GM12878 (cell line): ENCODE results near the gene TLL1. TPM values are rescaled to one million over a fixed set of nuclear protein-coding genes. Genes with fewer than 3 reads are reported as not detected.

Experiments used
- ATAC-seq: fragments of 200-7000 bp; cut with Tn5 transposase; 3 replicates; pipeline ENCODE4 v1.9.1; 2020; ENCODE audit warnings: mild to moderate bottlenecking, moderate library complexity
- BruUV-seq: library from RNA; stranded (reverse); fragments of 400-500 nt; replicated peaks from 2 replicates; lab custom pipeline; 2021; lab: Mats Ljungman, UMichigan
- CTCF ChIA-PET: fragments of 300-600 bp; sonication (Branson Sonifier 250); formaldehyde crosslinking; extraction: SDS; loops from one replicate; lab custom pipeline; 2021; ENCODE audit warnings: inconsistent platforms; lab: Yijun Ruan, JAX
- POLR2A ChIA-PET: fragments of 350-600 bp; formaldehyde crosslinking; extraction: SDS; loops from one replicate; lab custom pipeline; 2021; ENCODE audit warnings: inconsistent platforms; lab: Charles Lee
- RAD21 ChIA-PET: fragments of 300-600 bp; sonication (Branson Sonifier 250); formaldehyde crosslinking; loops from one replicate; lab custom pipeline; 2023; ENCODE audit warnings: antibody characterized with exemption; ENCODE audit not compliant: unreplicated experiment; lab: Charles Lee
- SMC1A ChIA-PET: fragments of 300-600 bp; sonication (Branson Sonifier 250); formaldehyde crosslinking; loops from one replicate; lab custom pipeline; 2023; ENCODE audit not compliant: unreplicated experiment, uncharacterized antibody; lab: Charles Lee
- DNase-seq: peaks from one replicate; pipeline ENCODE4 v3.0.0-alpha.2; 2011; ENCODE audit warnings: low read depth, low spot score
- FAIRE-seq: peaks from 3 replicates; lab custom pipeline; 2011; peaks lifted over from hg19 to GRCh38; lab: Jason Lieb, UNC
- H2AFZ ChIP-seq: 2 replicates; pipeline ENCODE4 v1.6.0; 2011; ENCODE audit warnings: low read depth, low read length, control low read depth; ENCODE audit not compliant: control insufficient read depth
- H3K27ac ChIP-seq: 2 replicates; pipeline ENCODE4 v1.5.1; 2011; ENCODE audit warnings: control low read depth; ENCODE audit not compliant: control insufficient read depth, insufficient read depth
- H3K27me3 ChIP-seq, 2 experiments: replicated peaks in 1 of 2; 2 replicates each; pipeline versions ENCODE4 v1.6.0 to v1.6.1; 2011; ENCODE audit warnings: low read length in 1 of 2; ENCODE audit not compliant: control insufficient read depth in 2 of 2, insufficient read depth in 2 of 2
- H3K36me3 ChIP-seq, 2 experiments: 2 replicates each; pipeline ENCODE4 v1.5.1; 2011; ENCODE audit warnings: low read length in 1 of 2; ENCODE audit not compliant: control insufficient read depth in 2 of 2, insufficient read depth in 2 of 2
- H3K4me1 ChIP-seq: 2 replicates; pipeline ENCODE4 v1.6.1; 2011; ENCODE audit warnings: mild to moderate bottlenecking, low read length, moderate library complexity, mixed read lengths; ENCODE audit not compliant: control insufficient read depth, insufficient read depth
- H3K4me2 ChIP-seq: 2 replicates; pipeline ENCODE4 v1.6.0; 2011; ENCODE audit warnings: control low read depth; ENCODE audit not compliant: control insufficient read depth, insufficient read depth
- H3K4me3 ChIP-seq: fragments of 200-600 bp; sonication (generic); 2 replicates; pipeline ENCODE4 v1.5.1; 2016
- H3K79me2 ChIP-seq: 2 replicates; pipeline ENCODE4 v1.6.0; 2011; ENCODE audit warnings: low read length; ENCODE audit not compliant: control insufficient read depth, insufficient read depth
- H3K9ac ChIP-seq: 2 replicates; pipeline ENCODE4 v1.8.0; 2011; ENCODE audit warnings: low read length, control low read depth, mixed read lengths; ENCODE audit not compliant: control insufficient read depth, insufficient read depth
- H3K9me3 ChIP-seq: replicated peaks from 3 replicates; pipeline ENCODE4 v1.5.1; 2011; ENCODE audit warnings: mild to moderate bottlenecking, low read length; ENCODE audit not compliant: control insufficient read depth, insufficient read depth
- H4K20me1 ChIP-seq: 2 replicates; pipeline ENCODE4 v1.6.0; 2011; ENCODE audit not compliant: control insufficient read depth, insufficient read depth
- BACH1 ChIP-seq: fragments of 450-650 bp; IDR thresholded peaks from 2 replicates; pipeline ENCODE4 v1.6.1; 2017; ENCODE audit warnings: mild to moderate bottlenecking, borderline replicate concordance
- ESRRA ChIP-seq: IDR thresholded peaks from 2 replicates; pipeline ENCODE4 v1.6.1; 2012; ENCODE audit warnings: mild to moderate bottlenecking, low read length, improper control_type of control experiment
- HDAC2 ChIP-seq: fragments of 200-600 bp; sonication (generic); IDR thresholded peaks from 2 replicates; pipeline ENCODE4 v1.6.1; 2017
- JUNB ChIP-seq: IDR thresholded peaks from 2 replicates; pipeline ENCODE4 v1.6.1; 2016; ENCODE audit warnings: antibody characterized with exemption, mild to moderate bottlenecking
- MXI1 ChIP-seq: fragments of 150-350 bp; IDR thresholded peaks from 2 replicates; pipeline ENCODE4 v1.6.1; 2011; ENCODE audit warnings: low read depth, mild to moderate bottlenecking, inconsistent platforms, low read length, improper control_type of control experiment
- NFXL1 ChIP-seq: fragments of 450-650 bp; IDR thresholded peaks from 2 replicates; pipeline ENCODE4 v1.6.1; 2017; ENCODE audit warnings: antibody characterized with exemption, mild to moderate bottlenecking, borderline replicate concordance
- PAX8 ChIP-seq: fragments of 450-650 bp; IDR thresholded peaks from 2 replicates; pipeline ENCODE4 v1.6.1; 2017; ENCODE audit warnings: mild to moderate bottlenecking, moderate library complexity
- RBBP5 ChIP-seq: fragments of 200-600 bp; sonication (generic); conservative IDR thresholded peaks from 2 replicates; pipeline ENCODE4 v1.6.1; 2016
- RUNX3 ChIP-seq: IDR thresholded peaks from 2 replicates; pipeline ENCODE4 v1.6.1; 2012; ENCODE audit warnings: low read length, inconsistent platforms
- WRNIP1 ChIP-seq: IDR thresholded peaks from 2 replicates; pipeline ENCODE4 v1.6.1; 2011; ENCODE audit warnings: low read depth, low read length, improper control_type of control experiment, borderline replicate concordance
- ZNF207 ChIP-seq: fragments of 450-650 bp; IDR thresholded peaks from 2 replicates; pipeline ENCODE4 v1.6.1; 2014; ENCODE audit warnings: antibody characterized with exemption, mild to moderate bottlenecking, borderline replicate concordance
- ZNF24 ChIP-seq: fragments of 450-650 bp; IDR thresholded peaks from 2 replicates; pipeline ENCODE4 v1.6.1; 2017; ENCODE audit warnings: antibody characterized with exemption, mild to moderate bottlenecking
- ZNF384 ChIP-seq: IDR thresholded peaks from 2 replicates; pipeline ENCODE4 v1.6.1; 2012; ENCODE audit warnings: low read depth, mild to moderate bottlenecking, low read length, improper control_type of control experiment, borderline replicate concordance
- in situ Hi-C: fragments of 300-500 bp; cut with MboI; formaldehyde crosslinking; loops from 9 replicates; pipeline ENCODE4 v1.14.3; 2018; ENCODE audit warnings: mixed read lengths
- intact Hi-C: fragments of 100-400 bp; cut with micrococcal nuclease; formaldehyde crosslinking; loops from one replicate; pipeline ENCODE4 v1.14.2; 2022; ENCODE audit not compliant: unreplicated experiment
- polyA plus RNA-seq, 11 experiments: library from polyadenylated mRNA; depleted of rRNA in 4 of 11; unstranded in 6 of 11; stranded (reverse) in 5 of 11; fragments of >200 nt; fragmentation: Nextera tagmentation in 4 of 11; fragmentation: Illumina TruSeq in 1 of 11; extraction: Ambion mirVana in 4 of 11; extraction: Trizol in 1 of 11; gene quantifications; 1 replicate in 1 of 11; 2 replicates in 10 of 11; pipeline versions ENCODE4 v1.2.1 to v1.2.3, GENCODE V29; 2011 to 2016; ENCODE audit warnings: inconsistent platforms in 2 of 11, missing spikeins in 2 of 11, low read depth in 1 of 11
- total RNA-seq, 4 experiments: library from RNA; depleted of rRNA in 3 of 4; stranded (reverse); fragments of >200 nt in 3 of 4; fragmentation: Illumina TruSeq in 1 of 4; extraction: Trizol in 1 of 4; gene quantifications; 2 replicates each; pipeline versions ENCODE4 v1.2.1 to v1.2.3, GENCODE V29; 2013 to 2021

The TLL1 gene
- total and polyA plus RNA-seq, 10 of the 15 experiments (the other 5 are each of a cell fraction or from before 2014, with no cell fraction given): 0.02 to 0.31 (median 0.05) TPM; not detected in 2

DNA sequence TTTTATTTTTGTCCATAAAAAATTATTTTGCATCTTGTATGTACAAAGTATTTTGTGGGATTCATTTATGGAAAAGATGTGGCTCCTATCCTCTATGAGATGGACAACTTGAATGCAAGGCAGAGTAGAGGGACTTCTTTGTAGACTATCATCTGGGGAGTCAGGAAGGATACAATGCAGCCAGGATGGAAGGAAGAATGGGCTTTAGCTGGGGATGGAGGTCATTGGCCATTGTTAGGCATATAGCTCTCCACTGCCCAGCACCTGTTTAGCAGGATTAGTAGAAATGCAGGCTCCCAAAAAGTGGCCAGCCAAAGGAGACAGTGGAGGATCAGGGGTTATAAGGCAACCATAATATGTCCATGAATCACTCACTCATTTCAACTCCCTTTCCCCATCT is 5.1 kb upstream of the TLL1 start:
- Histone ChIP-seq H3K9me3 (no peaks in the 10 kb centered on the region), H3K4me2 (no peak overlapping the region), H3K36me3 (no peaks in the 10 kb centered on the region), H3K27me3 (no peaks in the 10 kb centered on the region; a peak in 2 of 4 replicates), H4K20me1 (no peaks in the 10 kb centered on the region), H3K4me3 (no peak overlapping the region)
- ChIA-PET POLR2A (no interaction called here), CTCF (interaction anchor here (1.3 kb wide), 1 partner anchor 374 kb away, joined by 4 read pairs; no protein-coding TSS in a partner anchor)
- no peak for ATAC-seq
- intact Hi-C loops (no loop called here), in situ Hi-C loops (no loop called here)
- BruUV-seq: no TSS peak
- DNase-seq: no peak
- TF ChIP-seq ZNF24: no peak
- TF ChIP-seq RBBP5: no peak
- TF ChIP-seq ZNF207: no peak
- TF ChIP-seq WRNIP1: no peak
- no peak for TF ChIP-seq HDAC2
- no peak for TF ChIP-seq ESRRA
- no peak for TF ChIP-seq PAX8
- no peak for TF ChIP-seq NFXL1
- TF ChIP-seq BACH1: no peak
- no peak for TF ChIP-seq RUNX3
- no peak for TF ChIP-seq ZNF384
- TF ChIP-seq JUNB: no peak
- no peak for TF ChIP-seq MXI1
- TF ChIP-seq, all 136 proteins: peak for 0
- no peak overlapping the region for H2AFZ ChIP-seq
- RAD21 ChIA-PET: no interaction called here
- no peaks in the 10 kb centered on the region for H3K79me2 ChIP-seq
- H3K4me1 ChIP-seq: no peaks in the 10 kb centered on the region
- FAIRE-seq: no peak
- no peak overlapping the region for H3K9ac ChIP-seq
- SMC1A ChIA-PET: no interaction called here
- no peak overlapping the region for H3K27ac ChIP-seq
